Right lobe of liver (tissue), 4 donors: ENCODE results near the gene BMAL2.

ENCODE experiments used
- POLR2A ChIP-seq: fragments of 450-650 bp; IDR thresholded peaks from one replicate; pipeline ENCODE4 v1.6.1; 2017; ENCODE audit warnings: antibody characterized with exemption, mild to moderate bottlenecking
- TF ChIP-seq, protein P1 (sequence below), 4 donors: fragments of 200-600 bp in 3 of 4; fragments of 450-650 bp in 1 of 4; IDR thresholded peaks; one replicate each; pipeline versions ENCODE4 v1.5.1 to v1.8.0; 2016 to 2022; ENCODE audit warnings: antibody characterized with exemption in 4 of 4, mild to moderate bottlenecking in 2 of 4
- donor health status: DM: no; HTN: no; CAD: no.
- donor health status: DM: no; HTN: no; CAD: no.
- donor health status: DM: no; HTN: yes; CAD: no.

DNA sequence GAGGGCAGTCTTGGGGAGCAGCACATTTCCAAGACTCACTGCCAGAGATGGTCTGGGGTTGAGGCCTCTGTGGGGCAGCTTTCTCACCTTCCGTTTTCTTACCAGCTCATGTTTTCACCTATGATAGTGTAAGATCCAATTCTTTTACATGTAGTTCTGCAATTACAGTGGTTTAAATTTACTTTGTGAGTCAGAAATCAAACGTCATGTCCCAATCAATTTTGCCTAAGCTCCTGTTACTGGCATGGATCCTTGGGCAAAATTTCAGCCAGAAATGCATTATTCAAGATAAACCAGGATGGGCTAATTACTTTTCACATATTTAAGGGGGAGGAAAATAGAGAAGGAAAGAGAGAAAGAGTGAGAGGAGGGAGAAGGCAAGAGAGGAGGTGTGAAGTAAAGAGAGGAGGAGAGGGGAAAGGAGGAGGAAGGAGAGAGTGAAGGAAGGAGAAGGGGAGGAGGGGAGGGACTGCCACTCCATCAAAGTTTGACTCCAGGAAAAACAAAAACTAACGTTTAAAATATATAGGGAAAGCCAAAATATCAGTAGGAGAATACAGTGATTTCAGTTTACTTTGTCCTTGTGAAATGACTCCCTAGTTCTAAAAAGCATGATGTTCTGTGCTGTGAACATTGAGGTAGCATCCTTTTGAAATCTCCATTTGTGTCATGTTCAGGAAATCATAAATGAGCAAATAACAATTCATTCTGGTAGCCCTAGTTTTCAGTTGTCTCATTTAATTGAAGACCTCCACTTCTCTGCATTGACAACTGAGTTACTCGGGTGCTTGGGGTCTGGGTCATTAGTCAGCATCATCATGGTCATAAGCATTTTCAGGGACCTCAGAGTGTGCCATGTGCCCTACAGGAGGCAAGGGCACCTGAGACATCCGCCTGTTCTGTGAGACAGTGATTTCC lies 3.0 kb downstream of the BMAL2 start:
- TF ChIP-seq, protein P1, sequence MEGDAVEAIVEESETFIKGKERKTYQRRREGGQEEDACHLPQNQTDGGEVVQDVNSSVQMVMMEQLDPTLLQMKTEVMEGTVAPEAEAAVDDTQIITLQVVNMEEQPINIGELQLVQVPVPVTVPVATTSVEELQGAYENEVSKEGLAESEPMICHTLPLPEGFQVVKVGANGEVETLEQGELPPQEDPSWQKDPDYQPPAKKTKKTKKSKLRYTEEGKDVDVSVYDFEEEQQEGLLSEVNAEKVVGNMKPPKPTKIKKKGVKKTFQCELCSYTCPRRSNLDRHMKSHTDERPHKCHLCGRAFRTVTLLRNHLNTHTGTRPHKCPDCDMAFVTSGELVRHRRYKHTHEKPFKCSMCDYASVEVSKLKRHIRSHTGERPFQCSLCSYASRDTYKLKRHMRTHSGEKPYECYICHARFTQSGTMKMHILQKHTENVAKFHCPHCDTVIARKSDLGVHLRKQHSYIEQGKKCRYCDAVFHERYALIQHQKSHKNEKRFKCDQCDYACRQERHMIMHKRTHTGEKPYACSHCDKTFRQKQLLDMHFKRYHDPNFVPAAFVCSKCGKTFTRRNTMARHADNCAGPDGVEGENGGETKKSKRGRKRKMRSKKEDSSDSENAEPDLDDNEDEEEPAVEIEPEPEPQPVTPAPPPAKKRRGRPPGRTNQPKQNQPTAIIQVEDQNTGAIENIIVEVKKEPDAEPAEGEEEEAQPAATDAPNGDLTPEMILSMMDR (IDR thresholded peaks at IDR 0.05), result no peak
- no peak for TF ChIP-seq POLR2A
